ENCODE measurements around the gene KRT86. TPM values are rescaled to one million over a fixed set of nuclear protein-coding genes. Genes with fewer than 3 reads are reported as not detected.

The KRT86 gene
- total RNA-seq = not detected in 2 replicates
- long read RNA-seq = 0 reads

GRCh38 chr12:52274521-52275120 is at the start of gene KRT86:
Gene KRT86, plus strand, starts transcription at chr12:52274645. Its CDS starts 27,272 bp downstream, at chr12:52301917.
- peaks cover 75% of the 10 kb centered on the region for H3K27me3 Mint-ChIP-seq
- H3K27ac Mint-ChIP-seq = no peak within 1 kb of the TSS
- peaks cover 5% of the 10 kb centered on the region for H3K4me1 Mint-ChIP-seq (ENCODE audit: low read depth)
- no peak within 1 kb of the TSS for H3K4me3 Mint-ChIP-seq (ENCODE audit: low read depth)
- no peaks in the 10 kb centered on the region for H3K9me3 Mint-ChIP-seq (ENCODE audit: low read depth)
- H3K36me3 Mint-ChIP-seq (ENCODE audit: insufficient read depth) = no peaks in the 10 kb centered on the region
- no peak for TF ChIP-seq CTCF (IDR thresholded peaks at IDR 0.05; ENCODE audit: unreplicated experiment)
- DNase-seq (ENCODE audit: low spot score, unreplicated experiment) = no peak

GRCh38 chr12:52225752-52226151 is 48.7 kb upstream of the KRT86 start:
- no peak for DNase-seq (ENCODE audit: low spot score, unreplicated experiment)
- H3K4me1 Mint-ChIP-seq (ENCODE audit: low read depth) = peaks cover 27% of the 10 kb centered on the region
- no peak overlapping the region for H3K4me3 Mint-ChIP-seq (ENCODE audit: low read depth)
- no peaks in the 10 kb centered on the region for H3K36me3 Mint-ChIP-seq (ENCODE audit: insufficient read depth)
- H3K27me3 Mint-ChIP-seq = peaks cover 36% of the 10 kb centered on the region
- H3K9me3 Mint-ChIP-seq (ENCODE audit: low read depth) = no peaks in the 10 kb centered on the region
- TF ChIP-seq CTCF (IDR thresholded peaks at IDR 0.05; ENCODE audit: unreplicated experiment) = no peak
- H3K27ac Mint-ChIP-seq = no peak overlapping the region

- peaks cover 42% of the 10 kb centered on the region for H3K27me3 Mint-ChIP-seq
- peaks cover 30% of the 10 kb centered on the region for H3K4me1 Mint-ChIP-seq (ENCODE audit: low read depth)
- H3K4me3 Mint-ChIP-seq (ENCODE audit: low read depth) = no peak overlapping the region
- H3K9me3 Mint-ChIP-seq (ENCODE audit: low read depth) = no peaks in the 10 kb centered on the region
- TF ChIP-seq CTCF (IDR thresholded peaks at IDR 0.05; ENCODE audit: unreplicated experiment) = no peak
- H3K27ac Mint-ChIP-seq = no peak overlapping the region
- no peak for DNase-seq (ENCODE audit: low spot score, unreplicated experiment)
- H3K36me3 Mint-ChIP-seq (ENCODE audit: insufficient read depth) = no peaks in the 10 kb centered on the region
These were observed 48.0 kb upstream of the KRT86 start for GRCh38 chr12:52226446-52226845.

GRCh38 chr12:52227606-52228166 is 46.8 kb upstream of the KRT86 start:
- DNase-seq (ENCODE audit: low spot score, unreplicated experiment) = no peak
- H3K27me3 Mint-ChIP-seq = peaks cover 55% of the 10 kb centered on the region
- no peaks in the 10 kb centered on the region for H3K36me3 Mint-ChIP-seq (ENCODE audit: insufficient read depth)
- no peak overlapping the region for H3K27ac Mint-ChIP-seq
- H3K9me3 Mint-ChIP-seq (ENCODE audit: low read depth) = no peaks in the 10 kb centered on the region
- no peak for TF ChIP-seq CTCF (IDR thresholded peaks at IDR 0.05; ENCODE audit: unreplicated experiment)
- peaks cover 30% of the 10 kb centered on the region for H3K4me1 Mint-ChIP-seq (ENCODE audit: low read depth)
- no peak overlapping the region for H3K4me3 Mint-ChIP-seq (ENCODE audit: low read depth)

- Mint-ChIP-seq H3K27ac (no peak overlapping the region), H3K4me3 (ENCODE audit: low read depth) (no peak overlapping the region), H3K27me3 (peaks cover 57% of the 10 kb centered on the region), H3K36me3 (ENCODE audit: insufficient read depth) (no peaks in the 10 kb centered on the region), H3K4me1 (ENCODE audit: low read depth) (peaks cover 23% of the 10 kb centered on the region), H3K9me3 (ENCODE audit: low read depth) (no peaks in the 10 kb centered on the region)
- no peak for DNase-seq (ENCODE audit: low spot score, unreplicated experiment)
- no peak for TF ChIP-seq CTCF (IDR thresholded peaks at IDR 0.05; ENCODE audit: unreplicated experiment)
These were observed 46.1 kb upstream of the KRT86 start for GRCh38 chr12:52228366-52228765.
